Kidney epithelial cell (primary cell): ENCODE measurements around the gene NFASC. TPM values are rescaled to one million over a fixed set of nuclear protein-coding genes. Genes with fewer than 3 reads are reported as not detected.

Experiments used
- DNase-seq: peaks from one replicate; pipeline ENCODE4 v3.0.0-alpha.2; 2010; ENCODE audit warnings: low read depth
- H3K27me3 ChIP-seq: 2 replicates; pipeline ENCODE4 v1.6.0; 2011; ENCODE audit warnings: low read length; ENCODE audit not compliant: control insufficient read depth, insufficient read depth
- H3K36me3 ChIP-seq: 2 replicates; pipeline ENCODE4 v1.5.1; 2011; ENCODE audit warnings: low read length; ENCODE audit not compliant: control insufficient read depth, insufficient read depth
- H3K4me3 ChIP-seq: 2 replicates; pipeline ENCODE4 v1.5.1; 2011; ENCODE audit warnings: low read depth, mild to moderate bottlenecking, control low read depth, low read length
- CTCF ChIP-seq: IDR thresholded peaks from 2 replicates; pipeline ENCODE4 v1.5.1; 2011; ENCODE audit warnings: mild to moderate bottlenecking, moderate library complexity, low read length, control low read depth, inconsistent platforms; ENCODE audit not compliant: insufficient read depth, poor library complexity, severe bottlenecking
- total RNA-seq: library from RNA; depleted of rRNA; stranded (reverse); fragments of >200 nt; gene quantifications from 2 replicates; pipeline ENCODE4 v1.2.3, GENCODE V29; 2015

Gene NFASC
- total RNA-seq, 1 donor from 2014 or later: 1.2 TPM

GRCh38 chr1:204874274-204874673 lies 3.6 kb downstream of the NFASC start:
- Histone ChIP-seq H3K36me3 (no peaks in the 10 kb centered on the region), H3K27me3 (peaks cover 12% of the 10 kb centered on the region), H3K4me3 (no peak overlapping the region)
- no peak for DNase-seq
- no peak for TF ChIP-seq CTCF

GRCh38 chr1:204875255-204875654 lies 4.6 kb downstream of the NFASC start:
- Histone ChIP-seq H3K4me3 (no peak overlapping the region), H3K27me3 (peaks cover 12% of the 10 kb centered on the region), H3K36me3 (no peaks in the 10 kb centered on the region)
- no peak for TF ChIP-seq CTCF
- DNase-seq: no peak

GRCh38 chr1:204878621-204879234 lies 8.1 kb downstream of the NFASC start:
- no peak for DNase-seq
- Histone ChIP-seq H3K27me3 (peaks cover 7% of the 10 kb centered on the region), H3K4me3 (no peak overlapping the region), H3K36me3 (no peaks in the 10 kb centered on the region)
- TF ChIP-seq CTCF: no peak

GRCh38 chr1:204879351-204879750 lies 8.7 kb downstream of the NFASC start:
- peaks cover 7% of the 10 kb centered on the region for H3K27me3 ChIP-seq
- DNase-seq: no peak

GRCh38 chr1:204880906-204881305 lies 10.2 kb downstream of the NFASC start:
- no peak for DNase-seq
- H3K27me3 ChIP-seq: peaks cover 7% of the 10 kb centered on the region
- no peak overlapping the region for H3K4me3 ChIP-seq
- no peak for TF ChIP-seq CTCF
- no peaks in the 10 kb centered on the region for H3K36me3 ChIP-seq

More at GRCh38 chr1:204879351-204879750, 8.7 kb downstream of the NFASC start:
- no peak overlapping the region for H3K4me3 ChIP-seq
- TF ChIP-seq CTCF: no peak
- H3K36me3 ChIP-seq: no peaks in the 10 kb centered on the region

GRCh38 chr1:204882479-204882878 lies 11.8 kb downstream of the NFASC start:
- Histone ChIP-seq H3K27me3 (peaks cover 7% of the 10 kb centered on the region), H3K4me3 (no peak overlapping the region), H3K36me3 (no peaks in the 10 kb centered on the region)
- no peak for DNase-seq
- no peak for TF ChIP-seq CTCF
